PC-3 (cell line): ENCODE data around the gene DNAJC10. TPM values are rescaled to one million over a fixed set of nuclear protein-coding genes. Genes with fewer than 3 reads are reported as not detected.
"Not testable (repeated sequence)": the region's sequence is repeated elsewhere in the genome, so short reads cannot be mapped to it uniquely, and the experiment has no call there.

ENCODE experiments used
- ATAC-seq: fragments of 200-7000 bp; cut with Tn5 transposase; 2 replicates; pipeline ENCODE4 v1.9.1; 2020; ENCODE audit warnings: mild to moderate bottlenecking, moderate library complexity
- BruUV-seq: library from RNA; stranded (reverse); fragments of 400-500 nt; replicated peaks from 2 replicates; lab custom pipeline; 2021; lab: Mats Ljungman, UMichigan
- CTCF ChIA-PET: fragments of 300-600 bp; sonication (Branson Sonifier 250); formaldehyde crosslinking; loops from one replicate; lab custom pipeline; 2022; ENCODE audit warnings: antibody characterized with exemption; lab: Charles Lee
- POLR2A ChIA-PET: fragments of 300-600 bp; sonication (Branson Sonifier 250); formaldehyde crosslinking; loops from one replicate; lab custom pipeline; 2022; ENCODE audit warnings: antibody characterized with exemption; ENCODE audit not compliant: unreplicated experiment; lab: Charles Lee
- DNase-seq: peaks from one replicate; pipeline ENCODE4 v3.0.0-alpha.2; 2015
- H2AFZ ChIP-seq: fragments of 300-600 bp; sonication (generic); 2 replicates; pipeline ENCODE4 v1.6.0; 2016; ENCODE audit warnings: antibody characterized with exemption, low read length
- H3F3A ChIP-seq: fragments of 300-600 bp; sonication (generic); one replicate; pipeline ENCODE4 v1.6.0; 2017; ENCODE audit warnings: antibody characterized with exemption, low read length, control low read depth, mild to moderate bottlenecking; ENCODE audit not compliant: unreplicated experiment
- H3K27ac ChIP-seq: fragments of 300-600 bp; sonication (generic); 2 replicates; pipeline ENCODE4 v1.5.1; 2016; ENCODE audit warnings: mild to moderate bottlenecking, low read length
- H3K27me3 ChIP-seq: fragments of 300-600 bp; sonication (generic); 2 replicates; pipeline ENCODE4 v1.6.1; 2016; ENCODE audit warnings: low read length, mixed read lengths
- H3K36me3 ChIP-seq: fragments of 300-600 bp; sonication (generic); 2 replicates; pipeline ENCODE4 v1.6.1; 2016; ENCODE audit warnings: low read depth, mixed run types, low read length, mixed read lengths
- H3K4me1 ChIP-seq: fragments of 300-600 bp; sonication (generic); 2 replicates; pipeline ENCODE4 v1.5.1; 2016; ENCODE audit warnings: low read length; ENCODE audit not compliant: insufficient read depth
- H3K4me2 ChIP-seq: fragments of 300-600 bp; sonication (generic); 2 replicates; pipeline ENCODE4 v1.6.0; 2016; ENCODE audit warnings: low read length
- H3K4me3 ChIP-seq: fragments of 300-600 bp; sonication (generic); 2 replicates; pipeline ENCODE4 v1.5.1; 2016; ENCODE audit warnings: mild to moderate bottlenecking, low read length, mixed read lengths
- H3K79me2 ChIP-seq: fragments of 300-600 bp; sonication (generic); 2 replicates; pipeline ENCODE4 v1.6.1; 2017; ENCODE audit warnings: low read length, mixed read lengths
- H3K9ac ChIP-seq: fragments of 300-600 bp; sonication (generic); 2 replicates; pipeline ENCODE4 v1.6.0; 2016; ENCODE audit warnings: mild to moderate bottlenecking, low read length
- H3K9me2 ChIP-seq: fragments of 300-600 bp; sonication (generic); replicated peaks from 2 replicates; pipeline ENCODE4 v1.6.1; 2016; ENCODE audit warnings: mixed run types, low read length, mixed read lengths
- H3K9me3 ChIP-seq: fragments of 300-600 bp; sonication (generic); 2 replicates; pipeline ENCODE4 v1.6.1; 2016; ENCODE audit warnings: low read length, mixed read lengths
- H4K20me1 ChIP-seq: fragments of 300-600 bp; sonication (generic); 2 replicates; pipeline ENCODE4 v1.6.1; 2016; ENCODE audit warnings: low read length, mixed read lengths
- CTCF ChIP-seq: fragments of 300-600 bp; sonication (generic); conservative IDR thresholded peaks from 2 replicates; pipeline ENCODE4 v1.5.1; 2017; ENCODE audit warnings: antibody characterized with exemption, low read depth, mild to moderate bottlenecking, low read length
- EZH2 ChIP-seq: fragments of 300-600 bp; sonication (generic); IDR thresholded peaks from one replicate; pipeline ENCODE4 v1.6.1; 2017; ENCODE audit warnings: antibody characterized with exemption, mild to moderate bottlenecking, low read length; ENCODE audit not compliant: unreplicated experiment
- EZH2phosphoT487 ChIP-seq: fragments of 300-600 bp; sonication (generic); IDR thresholded peaks from 2 replicates; pipeline ENCODE4 v1.6.1; 2018; ENCODE audit warnings: mild to moderate bottlenecking, antibody characterized with exemption, low read length, borderline replicate concordance
- intact Hi-C: fragments of 100-400 bp; cut with micrococcal nuclease; formaldehyde crosslinking; loops from 2 replicates; pipeline ENCODE4 v1.9.0; 2023
- total RNA-seq: library from RNA; depleted of rRNA; stranded (reverse); fragments of >200 nt; gene quantifications from 2 replicates; pipeline ENCODE4 v1.2.3, GENCODE V29; 2014

Gene DNAJC10
- total RNA-seq, 1 experiment from 2014 or later, result 62.9 TPM

GRCh38 chr2:182717416-182717815 is 1.4 kb downstream of the DNAJC10 start:
- Histone ChIP-seq H3K9ac (peak overlapping the region; percentile 93), H4K20me1 (no peaks in the 10 kb centered on the region), H3K4me2 (peak overlapping the region; percentile 96), H3K4me1 (peaks cover 18% of the 10 kb centered on the region), H2AFZ (peak overlapping the region; percentile 96), H3K9me3 (no peaks in the 10 kb centered on the region), H3K79me2 (peaks cover 19% of the 10 kb centered on the region), H3K9me2 (no peaks in the 10 kb centered on the region), H3K27ac (no peak overlapping the region), H3K27me3 (no peaks in the 10 kb centered on the region), H3K36me3 (peaks cover 4% of the 10 kb centered on the region; the same call in 1 of the 2 replicates), H3K4me3 (peak overlapping the region; percentile 94), H3F3A (no peaks in the 10 kb centered on the region)
- CTCF ChIA-PET, result no interaction called here
- intact Hi-C loops, result loop anchor here (10.0 kb wide), 1 partner anchor 343 kb away; no protein-coding TSS in a partner anchor
- POLR2A ChIA-PET, result no interaction called here
- ATAC-seq (no peak), DNase-seq (no peak)
- no TSS peak for BruUV-seq
- no peak for TF ChIP-seq EZH2
- TF ChIP-seq EZH2phosphoT487, result no peak
- TF ChIP-seq CTCF, result no peak

- BruUV-seq, result no TSS peak
- ChIA-PET CTCF (no interaction called here), POLR2A (no interaction called here)
- no peaks in the 10 kb centered on the region for H4K20me1 ChIP-seq
- no peaks in the 10 kb centered on the region for H3K9me3 ChIP-seq
- no peaks in the 10 kb centered on the region for H3K9me2 ChIP-seq
- TF ChIP-seq EZH2, result no peak
- TF ChIP-seq EZH2phosphoT487, result no peak
- no peak for TF ChIP-seq CTCF
- DNase-seq (no peak), ATAC-seq (no peak)
- H3K9ac ChIP-seq, result no peak overlapping the region
- H3K4me1 ChIP-seq, result peaks cover 18% of the 10 kb centered on the region
- H3K4me2 ChIP-seq, result peak overlapping the region; percentile 96
- H3F3A ChIP-seq, result no peaks in the 10 kb centered on the region
- no peak overlapping the region for H3K27ac ChIP-seq
- no peaks in the 10 kb centered on the region for H3K27me3 ChIP-seq
- peak overlapping the region; percentile 96; the same call in 1 of the 2 replicates for H2AFZ ChIP-seq
- H3K4me3 ChIP-seq, result peak overlapping the region; percentile 94
- intact Hi-C loops, result loop anchor here (10.0 kb wide), 1 partner anchor 343 kb away; no protein-coding TSS in a partner anchor
- peaks cover 4% of the 10 kb centered on the region; the same call in 1 of the 2 replicates for H3K36me3 ChIP-seq
- H3K79me2 ChIP-seq, result peaks cover 19% of the 10 kb centered on the region
Measured at GRCh38 chr2:182717816-182718215, 1.8 kb downstream of the DNAJC10 start.

- BruUV-seq, result no TSS peak
- TF ChIP-seq EZH2phosphoT487 (no peak), CTCF (no peak), EZH2 (no peak)
- no peak for DNase-seq
- Histone ChIP-seq H3K4me3 (no peak overlapping the region), H2AFZ (no peak overlapping the region), H3K79me2 (peaks cover 19% of the 10 kb centered on the region), H3K27ac (no peak overlapping the region), H3K9ac (no peak overlapping the region), H3K36me3 (peaks cover 8% of the 10 kb centered on the region), H3K9me3 (no peaks in the 10 kb centered on the region), H3K4me1 (peaks cover 18% of the 10 kb centered on the region), H3K4me2 (no peak overlapping the region; the same call in 1 of the 2 replicates), H4K20me1 (no peaks in the 10 kb centered on the region), H3F3A (no peaks in the 10 kb centered on the region), H3K27me3 (no peaks in the 10 kb centered on the region), H3K9me2 (no peaks in the 10 kb centered on the region)
- no peak for ATAC-seq
- ChIA-PET POLR2A (no interaction called here), CTCF (no interaction called here)
- intact Hi-C loops, result loop anchor here (10.0 kb wide), 1 partner anchor 344 kb away; no protein-coding TSS in a partner anchor
Measured at GRCh38 chr2:182718459-182718858, 2.4 kb downstream of the DNAJC10 start.

GRCh38 chr2:182719116-182719515 is 3.1 kb downstream of the DNAJC10 start:
- H2AFZ ChIP-seq, H3K4me2 ChIP-seq, H4K20me1 ChIP-seq, H3F3A ChIP-seq, BruUV-seq, H3K4me3 ChIP-seq, POLR2A ChIA-PET, DNase-seq, ATAC-seq, H3K27me3 ChIP-seq, H3K9ac ChIP-seq, H3K9me2 ChIP-seq, H3K9me3 ChIP-seq, CTCF ChIA-PET, H3K27ac ChIP-seq: not testable (repeated sequence)
- intact Hi-C loops, result loop anchor here (10.0 kb wide), 1 partner anchor 344 kb away; no protein-coding TSS in a partner anchor
- peaks cover 19% of the 10 kb centered on the region for H3K79me2 ChIP-seq
- H3K4me1 ChIP-seq, result peaks cover 18% of the 10 kb centered on the region
- H3K36me3 ChIP-seq, result peaks cover 12% of the 10 kb centered on the region
